Nephron (organoid): ENCODE measurements around the gene PPT2.
"Not testable (repeated sequence)": the region's sequence is repeated elsewhere in the genome, so short reads cannot be mapped to it uniquely, and the experiment has no call there.

ENCODE experiments used
- H3K27ac Mint-ChIP-seq, 3 experiments: 2 replicates each; pipeline ENCODE4 v1.8.0; 2020; ENCODE audit warnings: mixed read lengths in 3 of 3, mild to moderate bottlenecking in 2 of 3, moderate library complexity in 1 of 3
- H3K27me3 Mint-ChIP-seq: 2 replicates; pipeline ENCODE4 v1.8.0; 2021; ENCODE audit warnings: low read depth, mild to moderate bottlenecking, moderate library complexity, mixed read lengths
- H3K36me3 Mint-ChIP-seq: 2 replicates; pipeline ENCODE4 v1.8.0; 2020; ENCODE audit warnings: low read depth, mixed read lengths
- H3K4me1 Mint-ChIP-seq: 2 replicates; pipeline ENCODE4 v1.8.0; 2020; ENCODE audit warnings: mixed read lengths
- H3K4me3 Mint-ChIP-seq, 3 experiments: 2 replicates each; pipeline ENCODE4 v1.8.0; 2020; ENCODE audit warnings: mild to moderate bottlenecking in 3 of 3, mixed read lengths in 3 of 3, moderate library complexity in 2 of 3
- H3K9me3 Mint-ChIP-seq: 2 replicates; pipeline ENCODE4 v1.8.0; 2020; ENCODE audit warnings: mixed read lengths
- CTCF ChIP-seq, 3 experiments: fragments of 200-600 bp; sonication (generic); IDR thresholded peaks; one replicate each; pipeline ENCODE4 v1.5.0; 2021; ENCODE audit warnings: antibody characterized with exemption in 3 of 3; ENCODE audit not compliant: unreplicated experiment in 3 of 3

The PPT2 gene

DNA sequence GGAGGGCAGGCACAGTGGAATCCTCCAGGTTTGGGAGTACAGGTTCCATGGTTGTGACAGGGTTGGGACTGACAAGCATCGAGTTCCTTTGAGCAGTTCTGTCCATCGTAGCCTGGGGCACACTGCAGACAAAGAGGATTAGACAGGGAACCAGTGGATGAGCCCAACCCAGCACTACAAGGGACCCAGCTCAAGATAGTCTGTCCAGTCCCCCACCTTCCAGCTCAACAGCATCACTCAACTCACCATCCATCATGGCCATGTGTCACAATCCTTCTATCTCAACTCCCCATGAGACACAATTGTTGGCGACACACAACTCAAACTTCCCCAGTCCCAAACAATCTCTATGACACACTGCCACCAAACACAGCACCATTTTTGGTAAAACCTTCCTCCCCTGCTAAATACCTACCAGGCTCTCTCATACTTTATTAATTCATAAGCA, 50.4 kb downstream of the PPT2 start:
- TF ChIP-seq CTCF (IDR thresholded peaks at IDR 0.05; ENCODE audit: unreplicated experiment in 3 of 3), result no peak
- Mint-ChIP-seq H3K4me3 (no peak overlapping the region), H3K9me3 (no peaks in the 10 kb centered on the region), H3K27ac (peak overlapping the region in 1 of 3 experiments; percentile 30), H3K4me1 (peaks cover 17% of the 10 kb centered on the region), H3K36me3 (no peaks in the 10 kb centered on the region), H3K27me3 (peaks cover 14% of the 10 kb centered on the region)

DNA sequence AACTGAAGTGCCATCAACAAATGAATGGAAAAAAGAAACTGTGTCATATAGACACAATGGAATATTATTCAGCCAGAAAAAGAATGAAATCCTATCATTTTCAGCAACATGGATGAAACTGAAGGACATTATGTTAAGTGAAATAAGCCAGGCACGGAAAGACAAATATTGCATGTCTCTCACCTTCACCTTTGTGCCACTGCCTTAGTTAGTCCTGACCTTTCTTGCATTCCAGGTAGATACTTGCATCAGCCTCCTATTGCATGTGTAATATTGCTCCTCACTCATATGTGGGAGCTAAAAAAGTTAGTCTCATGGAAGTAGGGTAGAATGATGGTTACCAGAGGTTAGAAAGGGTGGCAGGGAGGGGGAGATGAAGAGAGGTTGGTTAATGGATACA, 55.1 kb downstream of the PPT2 start:
- Mint-ChIP-seq H3K9me3 (no peaks in the 10 kb centered on the region), H3K4me3 (no peak overlapping the region), H3K36me3 (no peaks in the 10 kb centered on the region), H3K4me1 (peaks cover 5% of the 10 kb centered on the region), H3K27me3 (peaks cover 14% of the 10 kb centered on the region), H3K27ac (no peak overlapping the region)
- TF ChIP-seq CTCF (IDR thresholded peaks at IDR 0.05; ENCODE audit: unreplicated experiment in 3 of 3), result no peak

DNA sequence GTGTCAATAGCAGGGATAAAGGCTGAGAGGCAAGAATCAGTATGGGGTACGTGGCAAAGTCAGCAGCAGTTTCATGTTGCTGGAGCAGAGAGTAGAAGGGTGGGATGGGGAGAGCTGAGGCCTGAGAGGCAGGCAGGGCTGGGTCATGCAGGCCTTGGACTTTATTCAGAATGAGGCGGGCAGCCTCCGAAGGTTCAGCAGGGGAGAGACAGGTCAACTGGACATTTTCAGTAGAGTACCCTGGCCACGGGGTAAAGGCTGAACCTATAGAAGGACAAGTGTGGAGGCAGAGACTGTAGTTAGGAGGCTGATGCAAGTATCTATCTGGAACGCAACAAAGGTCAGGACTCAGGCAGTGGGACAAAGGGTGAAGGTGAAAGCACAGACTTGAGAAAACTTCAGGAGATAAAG, 56.3 kb downstream of the PPT2 start:
- no peaks in the 10 kb centered on the region for H3K4me1 Mint-ChIP-seq
- H3K9me3 Mint-ChIP-seq, result no peaks in the 10 kb centered on the region
- no peak overlapping the region for H3K27ac Mint-ChIP-seq

DNA sequence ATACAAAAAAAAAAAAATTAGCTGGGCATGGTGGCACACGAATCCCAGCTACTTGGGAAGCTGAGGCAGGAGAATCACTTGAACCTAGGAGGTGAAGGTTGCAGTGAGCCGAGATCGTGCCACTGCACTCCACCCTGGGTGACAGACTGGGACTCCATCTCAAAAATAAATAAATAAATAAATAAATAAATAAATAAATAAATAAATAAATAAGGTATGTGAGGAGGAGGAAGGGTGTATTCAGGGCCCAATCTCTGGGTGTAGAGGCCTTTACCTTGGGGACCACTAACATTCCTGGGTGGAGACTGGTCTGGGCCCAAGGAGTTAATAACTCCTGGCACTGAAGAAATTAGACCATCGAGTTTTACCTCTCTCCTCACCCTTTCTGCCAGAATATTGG, 57.5 kb downstream of the PPT2 start:
- H3K36me3 Mint-ChIP-seq, H3K4me3 Mint-ChIP-seq, H3K4me1 Mint-ChIP-seq, H3K9me3 Mint-ChIP-seq, H3K27me3 Mint-ChIP-seq, H3K27ac Mint-ChIP-seq: not testable (repeated sequence)

More for the DNA sequence above, 56.3 kb downstream of the PPT2 start:
- Mint-ChIP-seq H3K4me3 (no peak overlapping the region), H3K27me3 (peaks cover 3% of the 10 kb centered on the region), H3K36me3 (no peaks in the 10 kb centered on the region)
- TF ChIP-seq CTCF (IDR thresholded peaks at IDR 0.05; ENCODE audit: unreplicated experiment in 3 of 3), result no peak

- Mint-ChIP-seq H3K36me3 (no peaks in the 10 kb centered on the region), H3K4me1 (no peaks in the 10 kb centered on the region)
- no peak for TF ChIP-seq CTCF (IDR thresholded peaks at IDR 0.05; ENCODE audit: unreplicated experiment in 3 of 3)
These were observed 58.3 kb downstream of the PPT2 start for GRCh38 chr6:32212076-32212760.

More at GRCh38 chr6:32212076-32212760, 58.3 kb downstream of the PPT2 start:
- no peaks in the 10 kb centered on the region for H3K27me3 Mint-ChIP-seq
- no peaks in the 10 kb centered on the region for H3K9me3 Mint-ChIP-seq
- H3K27ac Mint-ChIP-seq, result no peak overlapping the region
- no peak overlapping the region for H3K4me3 Mint-ChIP-seq
